ENCODE measurements around the gene ARL16. TPM values are rescaled to one million over a fixed set of nuclear protein-coding genes. Genes with fewer than 3 reads are reported as not detected.

The ARL16 gene
- polyA plus RNA-seq, 2 of the 4 experiments (the other 2 are of a cell fraction) = 45.2 to 53.6 TPM

DNA sequence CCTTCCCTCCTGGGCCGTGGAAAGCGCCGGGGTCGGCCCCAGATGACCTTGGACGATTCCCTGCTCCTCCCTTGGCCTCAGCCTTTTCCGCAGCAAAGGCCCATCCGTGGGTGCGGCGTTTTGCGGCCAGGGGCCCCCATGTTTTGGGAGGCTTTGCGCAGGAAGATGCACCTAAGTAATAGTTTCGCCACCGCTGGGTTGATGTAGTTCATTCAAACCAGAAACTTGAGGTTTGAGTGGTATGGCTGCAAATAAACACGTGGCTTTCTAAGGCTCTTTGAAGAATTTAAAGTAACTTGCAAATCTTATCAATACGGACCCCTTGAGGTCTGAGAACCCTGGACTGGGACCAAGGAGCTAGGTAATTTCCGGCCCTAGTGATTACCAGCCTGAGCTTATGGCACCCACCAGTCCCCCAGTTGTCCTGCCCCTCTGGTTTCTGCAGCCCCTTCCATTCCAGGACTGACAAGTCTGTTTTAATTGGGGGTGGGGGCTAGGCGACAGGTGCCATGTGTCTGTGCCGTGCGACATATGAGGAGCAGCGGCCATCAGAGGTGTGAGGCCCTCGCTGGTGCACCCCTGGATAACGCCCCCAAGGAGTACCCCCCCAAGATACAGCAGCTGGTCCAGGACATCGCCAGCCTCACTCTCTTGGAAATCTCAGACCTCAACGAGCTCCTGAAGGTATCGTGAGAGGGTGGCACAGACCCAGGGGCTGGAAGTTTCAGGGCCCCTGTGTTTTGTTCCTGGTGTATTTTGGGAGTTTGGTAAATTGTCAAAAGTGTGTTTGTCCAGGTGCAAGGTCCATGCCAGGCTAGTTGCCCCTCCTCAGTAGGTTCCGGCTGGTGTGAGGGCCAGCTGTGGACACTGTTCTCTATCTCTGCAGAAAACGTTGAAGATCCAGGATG lies 20.4 kb upstream of the ARL16 start:
- ChIA-PET CTCF (interaction anchor here (0.7 to 2.9 kb wide), 10 partner anchors 8 to 103 kb away, joined by 3 to 19 read pairs (median 4); partner anchors contain the start of genes ARL16 and HGS), POLR2A (interaction anchor here (0.6 to 3.7 kb wide), 10 partner anchors 9 to 129 kb away, joined by 3 to 42 read pairs (median 4); partner anchors contain the start of genes ARL16, HGS, MCRIP1 and SLC25A10)
- peak overlapping the region; percentile 97 to 98 for H3K27ac ChIP-seq
- TF ChIP-seq E2F6 (IDR thresholded peaks at IDR 0.05; ENCODE audit: borderline replicate concordance, low read depth) = no peak
- no peak for TF ChIP-seq JUN (IDR thresholded peaks at IDR 0.05)
- TF ChIP-seq MYC (IDR thresholded peaks at IDR 0.05; ENCODE audit: borderline replicate concordance, low read length) = no peak
- TF ChIP-seq PHF8 (IDR thresholded peaks at IDR 0.05; ENCODE audit: borderline replicate concordance, low read depth) = 0 out of 2 replicates have a peak, but pooled peaks have one; percentile 3
- no peak for TF ChIP-seq NFE2L2 (conservative IDR thresholded peaks at IDR 0.05; ENCODE audit: low read length)
- TF ChIP-seq RNF2 (IDR thresholded peaks at IDR 0.05; ENCODE audit: borderline replicate concordance, low read depth) = no peak
- WGBS (ENCODE audit: missing lambda C conversion rate) = 16% methylated on average over 25 of the region's 27 CpGs
- H3K9me3 ChIP-seq = no peaks in the 10 kb centered on the region
- peaks cover 22% of the 10 kb centered on the region for H3K4me1 ChIP-seq
- no peak; a peak in 1 of 6 replicates for ATAC-seq
- no peak for FAIRE-seq
- peak overlapping the region; percentile 89 for H3K4me2 ChIP-seq
- no peak for DNase-seq (ENCODE audit: low read depth in 1 of 2, low spot score in 1 of 2)
- H3K4me3 ChIP-seq = peak overlapping the region; percentile 90

GRCh38 chr17:81702934-81703746 lies 19.5 kb upstream of the ARL16 start, which contains the start of gene MRPL12:
Gene MRPL12, plus strand, starts transcription at chr17:81703367. Its CDS starts 135 bp downstream, at chr17:81703502.
- FAIRE-seq (peak; percentile 68), DNase-seq (ENCODE audit: low read depth in 1 of 2, low spot score in 1 of 2) (peak; percentile 96)
- under 1% methylated on average over 60 of the region's 102 CpGs for WGBS (ENCODE audit: missing lambda C conversion rate)
- TF ChIP-seq CBX2 (IDR thresholded peaks at IDR 0.05; ENCODE audit: borderline replicate concordance, low read depth) = no peak
- peak; percentile 64 for TF ChIP-seq GATA3 (IDR thresholded peaks at IDR 0.05; ENCODE audit: borderline replicate concordance)
- TF ChIP-seq POLR2AphosphoS2 (conservative IDR thresholded peaks at IDR 0.05; ENCODE audit: low read length) = no peak
- TF ChIP-seq HDAC2 (IDR thresholded peaks at IDR 0.05) = no peak
- TF ChIP-seq POLR2A (IDR thresholded peaks at IDR 0.05; ENCODE audit: low read length) = peak; percentile 91
- no peak for TF ChIP-seq HEYL (CRISPR knock-in tag; IDR thresholded peaks at IDR 0.05)
- no peak for TF ChIP-seq CEBPB (IDR thresholded peaks at IDR 0.05)
- TF ChIP-seq, protein P1, sequence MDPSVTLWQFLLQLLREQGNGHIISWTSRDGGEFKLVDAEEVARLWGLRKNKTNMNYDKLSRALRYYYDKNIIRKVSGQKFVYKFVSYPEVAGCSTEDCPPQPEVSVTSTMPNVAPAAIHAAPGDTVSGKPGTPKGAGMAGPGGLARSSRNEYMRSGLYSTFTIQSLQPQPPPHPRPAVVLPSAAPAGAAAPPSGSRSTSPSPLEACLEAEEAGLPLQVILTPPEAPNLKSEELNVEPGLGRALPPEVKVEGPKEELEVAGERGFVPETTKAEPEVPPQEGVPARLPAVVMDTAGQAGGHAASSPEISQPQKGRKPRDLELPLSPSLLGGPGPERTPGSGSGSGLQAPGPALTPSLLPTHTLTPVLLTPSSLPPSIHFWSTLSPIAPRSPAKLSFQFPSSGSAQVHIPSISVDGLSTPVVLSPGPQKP (IDR thresholded peaks at IDR 0.05; ENCODE audit: low read depth, low read length) = no peak
- peak; percentile 81; the same call in 1 of the 2 replicates for TF ChIP-seq E2F6 (IDR thresholded peaks at IDR 0.05; ENCODE audit: borderline replicate concordance, low read depth)
- no peak for TF ChIP-seq EHMT2 (IDR thresholded peaks at IDR 0.05; ENCODE audit: low read depth)
- TF ChIP-seq NFE2L2 (conservative IDR thresholded peaks at IDR 0.05; ENCODE audit: low read length) = no peak
- no peak for TF ChIP-seq ZSCAN20 (CRISPR knock-in tag; IDR thresholded peaks at IDR 0.05)
- TF ChIP-seq, protein P2, sequence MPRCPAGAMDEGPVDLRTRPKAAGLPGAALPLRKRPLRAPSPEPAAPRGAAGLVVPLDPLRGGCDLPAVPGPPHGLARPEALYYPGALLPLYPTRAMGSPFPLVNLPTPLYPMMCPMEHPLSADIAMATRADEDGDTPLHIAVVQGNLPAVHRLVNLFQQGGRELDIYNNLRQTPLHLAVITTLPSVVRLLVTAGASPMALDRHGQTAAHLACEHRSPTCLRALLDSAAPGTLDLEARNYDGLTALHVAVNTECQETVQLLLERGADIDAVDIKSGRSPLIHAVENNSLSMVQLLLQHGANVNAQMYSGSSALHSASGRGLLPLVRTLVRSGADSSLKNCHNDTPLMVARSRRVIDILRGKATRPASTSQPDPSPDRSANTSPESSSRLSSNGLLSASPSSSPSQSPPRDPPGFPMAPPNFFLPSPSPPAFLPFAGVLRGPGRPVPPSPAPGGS (IDR thresholded peaks at IDR 0.05) = peak; percentile 51; the same call in 2 of the 3 replicates
- TF ChIP-seq ZC3H11A (IDR thresholded peaks at IDR 0.05) = no peak
- no peak for TF ChIP-seq BHLHE40 (IDR thresholded peaks at IDR 0.05; ENCODE audit: low read depth, low read length)
- TF ChIP-seq MAZ (IDR thresholded peaks at IDR 0.05; ENCODE audit: borderline replicate concordance, low read depth, low read length) = no peak
- TF ChIP-seq HOXB13 (CRISPR knock-in tag; IDR thresholded peaks at IDR 0.05; ENCODE audit: low read depth) = no peak
- TF ChIP-seq MAFK (IDR thresholded peaks at IDR 0.05; ENCODE audit: partially characterized antibody) = no peak
- TF ChIP-seq MAX (IDR thresholded peaks at IDR 0.05) = peak; percentile 99
- TF ChIP-seq FOSB (CRISPR knock-in tag; IDR thresholded peaks at IDR 0.05) = no peak
- TF ChIP-seq RNF2 (IDR thresholded peaks at IDR 0.05; ENCODE audit: borderline replicate concordance, low read depth) = no peak
- no peak for TF ChIP-seq RARB (CRISPR knock-in tag; IDR thresholded peaks at IDR 0.05)
- no peak for TF ChIP-seq CTCF (IDR thresholded peaks at IDR 0.05)
- no peak for TF ChIP-seq RAD21 (conservative IDR thresholded peaks at IDR 0.05 in 1 of 2, IDR thresholded peaks at IDR 0.05 in 1 of 2)
- TF ChIP-seq HOXA7 (CRISPR knock-in tag; IDR thresholded peaks at IDR 0.05) = no peak

More at GRCh38 chr17:81702934-81703746, 19.5 kb upstream of the ARL16 start, which contains the start of gene MRPL12:
- peaks cover 22% of the 10 kb centered on the region for H3K4me1 ChIP-seq
- peak within 1 kb of the TSS; percentile 90 for H3K4me3 ChIP-seq
- peak within 1 kb of the TSS; percentile 97 to 98 for H3K27ac ChIP-seq
- no peaks in the 10 kb centered on the region for H3K9me3 ChIP-seq
- ChIA-PET CTCF (interaction anchor here (0.7 to 2.9 kb wide), 15 partner anchors 8 to 157 kb away, joined by 3 to 19 read pairs (median 4); partner anchors contain the start of genes ARL16 and HGS), POLR2A (interaction anchor here (0.6 to 3.7 kb wide), 14 partner anchors 9 to 151 kb away, joined by 3 to 42 read pairs (median 3); partner anchors contain the start of genes ARL16, FAAP100, HGS and MCRIP1)
- ATAC-seq = peak; percentile 83 to 90
- peak within 1 kb of the TSS; percentile 90 for H3K4me2 ChIP-seq
